B cell (primary cell): ENCODE data around the gene GFRA3. TPM values are rescaled to one million over a fixed set of nuclear protein-coding genes. Genes with fewer than 3 reads are reported as not detected.

Source experiments
- ATAC-seq: fragments of 200-7000 bp; cut with Tn5 transposase; one replicate; pipeline ENCODE4 v1.10.0; 2021; ENCODE audit warnings: low read depth, mild to moderate bottlenecking, moderate number of reproducible peaks, moderate library complexity
- CTCF ChIA-PET: fragments of 350-600 bp; sonication (Branson Sonifier 250); formaldehyde crosslinking; loops from one replicate; lab custom pipeline; 2021; ENCODE audit warnings: antibody characterized with exemption, inconsistent platforms; lab: Charles Lee
- POLR2A ChIA-PET: fragments of 350-600 bp; sonication (Branson Sonifier 250); formaldehyde crosslinking; loops from one replicate; lab custom pipeline; 2021; ENCODE audit warnings: antibody characterized with exemption; lab: Charles Lee
- DNase-seq: peaks from one replicate; pipeline ENCODE4 v3.0.0; 2013
- H2AFZ ChIP-seq: 2 replicates; pipeline ENCODE4 v1.6.1; 2012; ENCODE audit warnings: mild to moderate bottlenecking, low read depth, low read length; ENCODE audit not compliant: insufficient read depth, poor library complexity, severe bottlenecking
- H3K27ac ChIP-seq, 2 donors: 1 replicate in 1 of 2; 2 replicates in 1 of 2; pipeline ENCODE4 v1.5.1; 2012 to 2013; ENCODE audit warnings: low read length in 2 of 2, mild to moderate bottlenecking in 2 of 2, moderate library complexity in 1 of 2
- H3K27me3 ChIP-seq, 4 experiments: fragments of 200-600 bp in 1 of 4; sonication (generic) in 1 of 4; replicated peaks in 1 of 4; 1 replicate in 2 of 4; 2 replicates in 2 of 4; pipeline versions ENCODE4 v1.6.1 to v1.7.0; 2013 to 2016; ENCODE audit warnings: low read length in 3 of 4, mild to moderate bottlenecking in 2 of 4, mixed read lengths in 1 of 4, moderate library complexity in 1 of 4; ENCODE audit not compliant: insufficient read depth in 4 of 4, control insufficient read depth in 3 of 4; ENCODE audit errors: control extremely low read depth in 1 of 4
- H3K36me3 ChIP-seq, 2 experiments: replicated peaks in 1 of 2; 1 replicate in 1 of 2; 2 replicates in 1 of 2; pipeline versions ENCODE4 v1.6.1 to v1.7.1; 2013; ENCODE audit warnings: low read length in 1 of 2; ENCODE audit not compliant: insufficient read depth in 2 of 2, control insufficient read depth in 1 of 2; ENCODE audit errors: control extremely low read depth in 1 of 2, extremely low read depth in 1 of 2
- H3K4me1 ChIP-seq, 2 donors: fragments of 200-600 bp in 1 of 2; sonication (generic) in 1 of 2; 1 replicate in 1 of 2; 2 replicates in 1 of 2; pipeline versions ENCODE4 v1.5.1 to v1.6.1; 2013 to 2017; ENCODE audit warnings: low read length in 2 of 2; ENCODE audit not compliant: control insufficient read depth in 2 of 2, insufficient read depth in 2 of 2
- H3K4me2 ChIP-seq: replicated peaks from 2 replicates; pipeline ENCODE3; 2012; ENCODE audit warnings: mild to moderate bottlenecking, low read depth, low read length; ENCODE audit not compliant: poor library complexity, severe bottlenecking
- H3K4me3 ChIP-seq, 5 experiments: fragments of 200-600 bp in 1 of 5; sonication (generic) in 1 of 5; 1 replicate in 3 of 5; 2 replicates in 2 of 5; pipeline versions ENCODE4 v1.5.1 to v1.7.0; 2011 to 2016; ENCODE audit warnings: low read length in 4 of 5, mild to moderate bottlenecking in 4 of 5, low read depth in 2 of 5, control low read depth in 1 of 5, moderate library complexity in 1 of 5; ENCODE audit not compliant: insufficient read depth in 1 of 5; ENCODE audit errors: control extremely low read depth in 1 of 5, extremely low read depth in 1 of 5
- H3K79me2 ChIP-seq: fragments of 200-600 bp; sonication (generic); one replicate; pipeline ENCODE4 v1.6.0; 2016; ENCODE audit warnings: low read length; ENCODE audit not compliant: control insufficient read depth, insufficient read depth
- H3K9ac ChIP-seq: fragments of 200-600 bp; sonication (generic); 2 replicates; pipeline ENCODE4 v1.6.1; 2017; ENCODE audit warnings: mild to moderate bottlenecking, low read length, moderate library complexity
- H3K9me3 ChIP-seq, 3 donors: one replicate each; pipeline versions ENCODE4 v1.6.1 to v1.7.1; 2013; ENCODE audit warnings: low read length in 2 of 3; ENCODE audit not compliant: control insufficient read depth in 2 of 3, insufficient read depth in 1 of 3; ENCODE audit errors: control extremely low read depth in 1 of 3
- H4K20me1 ChIP-seq: 2 replicates; pipeline ENCODE4 v1.6.0; 2012; ENCODE audit warnings: mild to moderate bottlenecking, low read length; ENCODE audit not compliant: insufficient read depth, control insufficient read depth, poor library complexity, severe bottlenecking
- H3K27ac Mint-ChIP-seq: one replicate; pipeline ENCODE4 v1.8.0; 2021; ENCODE audit warnings: mixed read lengths
- H3K27me3 Mint-ChIP-seq: one replicate; pipeline ENCODE4 v1.8.0; 2021; ENCODE audit warnings: mixed read lengths
- H3K4me1 Mint-ChIP-seq: one replicate; pipeline ENCODE4 v1.8.0; 2021; ENCODE audit warnings: mixed read lengths
- H3K4me3 Mint-ChIP-seq: one replicate; pipeline ENCODE4 v1.8.0; 2021; ENCODE audit warnings: mixed read lengths
- H3K9me3 Mint-ChIP-seq: one replicate; pipeline ENCODE4 v1.8.0; 2022; ENCODE audit warnings: mixed read lengths; ENCODE audit not compliant: insufficient read depth
- EZH2 ChIP-seq: IDR thresholded peaks from 2 replicates; pipeline ENCODE4 v1.6.1; 2012; ENCODE audit warnings: borderline replicate concordance, low read depth, mild to moderate bottlenecking, moderate library complexity, low read length; ENCODE audit not compliant: insufficient read depth, poor library complexity, severe bottlenecking
- WGBS: methylation state at CpG from one replicate; pipeline ENCODE4 v1.1.5; 2013; ENCODE audit warnings: missing lambda C conversion rate; ENCODE audit not compliant: insufficient coverage; 5-methylcytosine and 5-hydroxymethylcytosine counted together
- intact Hi-C: fragments of 100-400 bp; cut with micrococcal nuclease; formaldehyde crosslinking; loops from one replicate; pipeline ENCODE4 v1.10.0; 2022
- polyA plus RNA-seq: library from polyadenylated mRNA; depleted of rRNA; stranded (reverse); fragments of >200 nt; gene quantifications from 2 replicates; pipeline ENCODE4 v1.2.3, GENCODE V29; 2012
- total RNA-seq, 2 donors: library from RNA; stranded (reverse); fragments of 120-200 nt in 1 of 2; gene quantifications; 1 replicate in 1 of 2; 2 replicates in 1 of 2; pipeline versions ENCODE4 v1.2.3 to v1.2.4, GENCODE V29; 2013 to 2022
- TF ChIP-seq, protein P1 (sequence below): fragments of 200-600 bp; IDR thresholded peaks from one replicate; pipeline ENCODE4 v1.8.0; 2022; ENCODE audit warnings: antibody characterized with exemption, mild to moderate bottlenecking

The GFRA3 gene
- total and polyA plus RNA-seq, 2 donors (not counting 1 experiment from before 2014, with no cell fraction given) = not detected

DNA sequence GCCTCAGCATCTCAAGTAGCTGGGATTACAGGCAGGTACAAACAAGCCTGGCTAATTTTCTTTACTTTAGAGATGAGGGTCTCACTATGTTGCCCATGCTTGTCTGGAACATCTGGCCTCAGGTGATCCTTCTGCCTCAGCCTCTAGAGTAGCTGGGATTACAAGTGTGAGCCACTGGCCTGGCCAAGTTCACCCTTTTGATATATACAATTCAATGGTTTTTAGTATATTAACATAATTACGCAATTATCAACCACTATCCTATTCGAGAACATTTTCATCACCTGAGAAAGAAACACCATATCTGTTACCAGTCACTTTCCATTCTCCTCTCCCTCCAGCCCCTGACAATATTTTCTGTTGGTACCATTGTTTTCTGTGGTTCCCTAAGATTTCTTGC, 57.6 kb downstream of the GFRA3 start:
- peaks cover 0 to 4% (median 0%) of the 10 kb centered on the region in 4 experiments for H3K27me3 ChIP-seq
- ATAC-seq (no peak), DNase-seq (no peak)
- Mint-ChIP-seq H3K4me1 (peaks cover 12% of the 10 kb centered on the region), H3K9me3 (no peaks in the 10 kb centered on the region), H3K27me3 (peaks cover 11% of the 10 kb centered on the region), H3K27ac (no peak overlapping the region), H3K4me3 (no peak overlapping the region)
- TF ChIP-seq, protein P1, sequence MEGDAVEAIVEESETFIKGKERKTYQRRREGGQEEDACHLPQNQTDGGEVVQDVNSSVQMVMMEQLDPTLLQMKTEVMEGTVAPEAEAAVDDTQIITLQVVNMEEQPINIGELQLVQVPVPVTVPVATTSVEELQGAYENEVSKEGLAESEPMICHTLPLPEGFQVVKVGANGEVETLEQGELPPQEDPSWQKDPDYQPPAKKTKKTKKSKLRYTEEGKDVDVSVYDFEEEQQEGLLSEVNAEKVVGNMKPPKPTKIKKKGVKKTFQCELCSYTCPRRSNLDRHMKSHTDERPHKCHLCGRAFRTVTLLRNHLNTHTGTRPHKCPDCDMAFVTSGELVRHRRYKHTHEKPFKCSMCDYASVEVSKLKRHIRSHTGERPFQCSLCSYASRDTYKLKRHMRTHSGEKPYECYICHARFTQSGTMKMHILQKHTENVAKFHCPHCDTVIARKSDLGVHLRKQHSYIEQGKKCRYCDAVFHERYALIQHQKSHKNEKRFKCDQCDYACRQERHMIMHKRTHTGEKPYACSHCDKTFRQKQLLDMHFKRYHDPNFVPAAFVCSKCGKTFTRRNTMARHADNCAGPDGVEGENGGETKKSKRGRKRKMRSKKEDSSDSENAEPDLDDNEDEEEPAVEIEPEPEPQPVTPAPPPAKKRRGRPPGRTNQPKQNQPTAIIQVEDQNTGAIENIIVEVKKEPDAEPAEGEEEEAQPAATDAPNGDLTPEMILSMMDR = no peak
- TF ChIP-seq EZH2 = no peak
- no CpG with 5 or more reads among the region's 2 CpGs for WGBS
- H3K27ac ChIP-seq = no peak overlapping the region
- ChIA-PET CTCF (interaction anchor here (1.1 to 2.2 kb wide), 2 partner anchors 19 to 135 kb away, joined by 3 to 5 read pairs; partner anchors contain the start of gene KDM3B), POLR2A (no interaction called here)
- intact Hi-C loops = no loop called here
- H3K79me2 ChIP-seq = peaks cover 13% of the 10 kb centered on the region
- H3K4me3 ChIP-seq = no peak overlapping the region
- H3K9me3 ChIP-seq = no peaks in the 10 kb centered on the region
- no peaks in the 10 kb centered on the region for H3K36me3 ChIP-seq
- H3K4me1 ChIP-seq = peaks cover 7 to 17% of the 10 kb centered on the region in 2 donors
- no peaks in the 10 kb centered on the region for H4K20me1 ChIP-seq
- H3K4me2 ChIP-seq = no peak overlapping the region
- H3K9ac ChIP-seq = no peak overlapping the region
- H2AFZ ChIP-seq = no peak overlapping the region
